OCI-LY7 (cell line): Measurements from ENCODE around the gene CCDC93.

ENCODE experiments used
- CTCF ChIP-seq: fragments of 200-600 bp; sonication (generic); conservative IDR thresholded peaks from 2 replicates; pipeline ENCODE4 v1.5.1; 2014; ENCODE audit warnings: mild to moderate bottlenecking, antibody characterized with exemption, low read length, moderate library complexity, mixed read lengths
- EZH2phosphoT487 ChIP-seq: fragments of 200-600 bp; sonication (generic); IDR thresholded peaks from 2 replicates; pipeline ENCODE4 v1.6.1; 2018; ENCODE audit warnings: low read depth, borderline replicate concordance, mild to moderate bottlenecking, mixed run types, antibody characterized with exemption, low read length, moderate library complexity, mixed read lengths

DNA sequence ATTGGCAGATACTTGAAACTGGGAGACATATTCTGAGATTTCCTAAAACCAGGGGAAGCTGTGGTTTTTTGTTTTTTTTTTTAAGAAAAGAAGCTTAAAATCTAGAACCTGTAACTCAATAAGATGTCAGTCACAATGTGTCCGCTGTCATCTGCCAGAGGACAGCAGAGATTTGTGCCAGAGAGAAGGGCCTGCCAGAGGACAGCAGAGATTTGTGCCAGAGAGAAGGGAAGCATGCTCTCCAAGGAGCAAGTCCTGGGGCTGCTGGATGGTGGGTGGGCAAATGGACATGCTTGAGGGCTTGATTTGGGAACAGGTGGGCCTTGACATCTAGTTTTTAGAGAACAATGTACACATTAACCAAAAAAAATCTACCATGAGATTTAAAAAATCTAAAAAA lies 77.9 kb downstream of the CCDC93 start:
- no peak for TF ChIP-seq CTCF
- no peak for TF ChIP-seq EZH2phosphoT487
